GM18511 (cell line): ENCODE data around the gene OTULIN.
A peak's percentile ranks its signal among the peaks of the same experiment; 100 is the strongest.

Source experiments
- ATAC-seq: cut with Tn5 transposase; IDR thresholded peaks from one replicate; pipeline ENCODE4 v1.9.1; 2021; ENCODE audit warnings: mild to moderate bottlenecking, moderate library complexity; ENCODE audit not compliant: unreplicated experiment

Gene OTULIN

DNA sequence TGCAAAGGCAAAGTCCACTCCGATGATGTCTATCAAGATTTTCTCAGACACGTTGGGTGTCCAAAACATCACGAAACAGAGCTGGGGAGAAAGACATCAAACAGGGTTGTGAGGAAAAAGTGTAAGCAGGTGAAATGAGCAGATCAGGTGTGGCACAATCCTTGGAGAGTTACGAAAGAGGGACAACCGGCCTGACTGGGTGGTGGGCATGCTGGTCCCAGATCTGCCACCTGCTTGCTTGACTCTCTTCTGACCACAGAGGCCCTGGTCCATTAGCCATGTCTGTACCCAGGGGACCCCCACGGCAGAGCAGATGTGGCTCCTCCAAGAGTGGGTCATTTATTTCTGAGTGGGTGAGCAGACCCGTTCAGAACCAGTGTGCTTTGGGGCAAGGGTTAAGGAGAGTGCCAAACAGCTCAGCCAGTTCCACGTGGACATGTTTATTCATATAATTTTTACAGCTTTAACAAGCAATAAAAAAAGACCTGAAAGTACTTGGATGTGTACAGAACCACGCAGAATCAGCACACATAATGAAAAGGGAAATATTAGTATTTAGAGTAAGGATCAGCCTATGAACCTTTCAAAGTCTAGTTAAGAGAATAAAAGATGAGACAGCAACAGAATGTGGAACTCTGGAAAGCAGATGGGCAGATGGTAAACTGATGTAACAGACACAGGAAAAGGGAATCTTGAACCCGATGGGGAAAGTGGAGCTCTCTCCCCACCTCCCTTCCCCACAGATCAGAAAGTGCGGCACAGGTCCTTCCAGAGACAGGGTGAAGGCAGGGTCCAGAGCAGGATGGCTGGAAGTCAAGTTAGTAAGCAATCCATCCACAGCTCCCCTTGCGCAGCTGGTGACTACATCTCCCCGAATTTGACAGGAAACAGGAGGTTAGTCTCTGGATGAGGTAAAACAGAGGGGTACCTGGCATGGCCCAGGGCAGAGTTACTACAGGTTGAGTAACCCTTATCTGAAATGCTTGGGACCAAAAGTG is 52.5 kb downstream of the OTULIN start:
- no peak for ATAC-seq

DNA sequence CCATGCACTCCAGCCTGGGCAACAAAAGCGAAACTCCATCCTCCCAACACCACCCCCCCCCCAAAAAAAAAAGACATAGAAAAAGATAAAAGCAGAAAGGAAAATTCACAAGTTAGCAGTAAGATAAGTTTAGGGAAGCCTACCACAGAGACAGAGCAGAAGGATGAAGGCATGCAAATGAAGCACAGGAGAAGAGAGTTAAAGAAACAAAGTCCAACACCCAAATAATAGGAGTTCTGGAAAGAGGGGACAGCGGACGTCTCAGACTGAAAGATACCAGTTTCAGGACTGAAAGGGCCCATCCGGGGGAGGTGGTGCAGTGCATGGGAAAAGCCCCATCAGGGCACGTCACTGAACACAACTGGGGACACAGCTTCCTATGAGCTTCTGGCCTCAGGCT is 54.3 kb downstream of the OTULIN start:
- ATAC-seq: no peak

DNA sequence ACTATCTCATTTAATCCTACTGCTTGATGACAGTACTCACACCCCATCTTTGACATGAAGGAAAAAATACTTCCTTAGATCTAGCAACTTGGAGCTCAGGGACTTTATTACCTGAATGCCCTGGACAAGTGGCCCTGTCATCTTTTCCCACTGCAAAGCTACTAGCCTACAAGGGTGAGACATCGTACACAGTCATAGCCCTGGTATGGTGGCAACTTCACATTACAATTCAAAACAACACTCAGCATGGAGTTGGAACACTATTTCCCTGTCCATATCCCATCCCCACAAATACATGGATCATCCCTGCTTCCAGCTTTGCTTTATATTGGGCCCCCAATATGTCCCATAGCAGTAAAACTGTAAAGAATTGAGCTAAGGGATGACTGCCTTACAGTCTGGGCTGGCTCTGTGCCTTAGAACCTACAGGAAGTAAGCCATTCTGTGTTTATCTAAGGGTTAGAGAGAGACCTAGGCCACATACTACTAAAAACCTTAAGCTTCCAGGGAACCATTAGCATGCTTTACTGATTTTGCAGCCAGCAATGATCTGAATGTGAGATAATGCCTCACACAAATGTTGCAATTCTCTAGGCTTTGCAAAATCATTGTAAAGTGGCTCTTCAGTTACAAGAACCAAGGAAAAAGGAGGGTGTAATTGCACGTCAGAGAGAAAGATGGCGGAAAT is 55.9 kb downstream of the OTULIN start:
- no peak for ATAC-seq

DNA sequence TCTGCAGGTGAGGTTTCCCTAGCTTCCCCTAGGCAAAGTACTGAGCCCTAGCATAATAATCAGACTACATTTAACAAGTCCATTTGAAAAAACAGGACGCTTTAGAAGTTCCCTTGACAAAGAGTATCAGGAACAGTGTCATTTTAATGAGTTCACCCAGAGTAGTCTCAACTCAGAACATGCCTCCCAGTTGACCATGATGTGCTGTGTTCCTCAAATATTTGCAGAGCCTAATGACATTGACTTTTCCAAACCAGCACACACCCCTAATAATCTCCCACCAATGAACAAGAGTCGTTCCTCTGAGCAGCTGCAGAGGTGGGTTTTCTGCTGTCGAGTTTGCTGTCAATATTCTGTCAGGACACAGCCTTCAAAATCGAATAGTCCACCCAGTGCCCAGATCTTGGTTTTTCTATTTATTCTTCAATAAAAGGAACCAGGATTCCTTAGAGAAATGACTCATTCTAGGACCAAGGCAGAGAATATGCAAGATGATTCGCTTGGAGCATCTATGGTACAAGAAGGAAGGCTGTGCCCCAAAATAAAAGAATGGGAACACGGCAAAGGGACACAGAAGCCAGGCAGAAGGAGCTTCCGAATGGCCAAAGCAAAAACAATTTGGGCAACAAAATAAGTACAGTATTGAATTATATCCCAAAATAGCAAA is 57.6 kb downstream of the OTULIN start:
- no peak for ATAC-seq

DNA sequence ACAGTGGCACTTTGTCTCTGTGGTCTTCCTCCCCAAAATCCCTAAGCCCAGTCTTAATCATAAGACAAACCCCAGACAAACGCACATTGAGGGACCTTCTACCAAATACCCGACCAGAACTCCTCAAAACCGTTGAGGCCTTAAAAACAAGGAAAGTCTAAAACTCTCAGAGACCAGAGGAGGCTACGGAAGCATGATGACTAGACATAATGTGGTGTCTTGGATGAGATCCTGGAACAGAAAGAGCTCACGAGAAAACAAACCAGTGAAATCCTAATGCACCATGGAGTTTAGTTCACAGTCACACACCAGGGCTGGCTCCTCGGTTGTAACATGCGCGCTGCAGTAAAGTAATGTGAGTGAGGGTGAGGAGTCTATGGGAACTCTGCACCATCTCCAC is 58.4 kb downstream of the OTULIN start:
- ATAC-seq: no peak

DNA sequence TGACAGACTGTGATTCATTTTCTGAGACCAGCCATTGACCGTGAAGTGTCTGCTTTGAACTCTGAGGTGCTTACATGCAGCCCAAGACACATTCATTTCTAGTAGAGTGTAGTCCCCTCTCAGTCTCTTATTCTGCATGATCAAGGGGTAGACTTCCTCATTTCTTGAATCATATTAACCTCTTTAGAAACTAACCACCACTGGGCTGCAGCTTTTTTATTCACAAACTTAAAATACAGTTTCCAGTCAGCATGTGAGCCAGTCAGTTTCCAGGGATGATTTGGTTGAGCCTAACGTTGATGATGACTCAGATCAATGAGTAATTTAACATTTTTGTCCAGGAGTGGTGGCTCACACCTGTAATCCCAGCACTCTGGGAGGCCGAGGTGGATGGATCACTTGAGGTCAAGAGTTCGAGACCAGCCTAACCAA is 59.2 kb downstream of the OTULIN start:
- ATAC-seq: no peak

DNA sequence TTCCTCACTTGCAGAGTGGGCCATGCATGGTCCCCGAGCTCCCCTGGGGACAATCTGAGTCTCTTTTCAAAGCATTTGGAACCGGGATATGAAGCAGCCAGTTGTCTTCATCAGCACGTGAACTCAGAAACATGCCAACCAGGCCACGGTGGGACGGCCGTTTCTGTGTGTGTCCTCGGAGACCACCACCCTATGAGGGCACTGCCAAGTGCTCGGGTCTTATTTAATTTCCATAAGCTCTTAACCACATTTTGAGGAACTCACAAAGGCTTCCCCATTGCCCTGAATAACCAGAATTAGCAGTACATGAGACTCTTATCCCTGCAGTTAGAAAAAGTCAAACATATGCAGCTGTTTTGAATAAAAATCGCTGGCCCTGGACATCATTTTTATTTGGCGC is 60.1 kb downstream of the OTULIN start:
- no peak for ATAC-seq

DNA sequence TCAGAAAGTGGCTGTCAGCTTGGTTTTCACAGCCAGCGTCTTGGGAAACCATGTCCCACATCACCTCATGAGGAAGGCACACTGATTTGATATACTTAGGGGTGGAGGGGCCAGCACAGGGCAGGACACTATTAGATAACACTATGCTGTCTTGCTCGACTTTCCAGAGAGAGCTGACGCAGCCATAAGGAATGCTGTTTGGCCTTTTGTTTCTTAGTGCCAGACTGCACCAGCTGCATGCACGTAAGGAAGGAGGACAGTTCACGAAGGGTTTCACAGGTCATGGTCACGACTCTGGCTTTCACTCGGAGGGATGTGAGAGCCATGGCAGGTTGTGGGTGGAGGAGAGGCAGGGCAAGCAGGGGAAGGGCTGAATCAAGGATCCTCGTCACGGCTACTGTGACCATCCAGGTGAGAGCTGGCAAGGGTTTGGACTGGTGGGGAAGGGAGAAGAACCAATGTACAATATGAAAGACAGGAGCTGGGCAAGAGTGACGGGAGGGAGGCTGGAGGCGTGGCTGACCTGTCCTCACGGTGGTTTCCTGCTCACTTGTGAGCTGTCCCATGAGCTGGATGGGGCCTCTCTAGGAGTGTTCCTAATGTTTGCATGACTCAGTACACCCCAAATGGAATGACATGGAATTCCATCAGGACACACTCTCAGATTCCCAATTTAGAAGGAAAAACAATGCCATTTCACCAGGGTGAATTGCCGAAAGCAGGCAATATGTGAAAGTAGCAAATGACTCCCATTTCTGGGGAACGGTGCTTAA is 61.7 kb downstream of the OTULIN start:
- ATAC-seq: no peak

DNA sequence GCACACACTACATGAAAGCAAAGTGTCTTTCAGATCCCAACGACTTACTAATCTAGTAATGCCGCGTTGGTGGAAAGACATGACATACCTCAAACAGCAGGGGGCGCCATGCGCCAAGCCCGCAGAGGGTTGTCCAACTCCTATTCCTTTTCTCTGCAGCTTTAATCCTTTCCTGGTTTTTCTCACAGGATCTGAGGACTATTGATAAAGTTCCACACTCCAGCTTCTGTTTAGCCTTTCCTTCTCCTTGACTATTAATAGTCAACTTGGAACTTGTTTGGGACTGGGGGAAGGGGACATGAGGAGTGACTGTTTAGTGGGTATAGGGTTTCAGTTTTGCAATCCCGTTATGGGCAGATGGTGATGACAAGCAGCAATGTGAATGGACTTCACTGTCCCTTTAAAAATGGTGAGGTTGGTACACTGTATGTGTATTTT is 62.9 kb downstream of the OTULIN start:
- peak; percentile 75 for ATAC-seq

DNA sequence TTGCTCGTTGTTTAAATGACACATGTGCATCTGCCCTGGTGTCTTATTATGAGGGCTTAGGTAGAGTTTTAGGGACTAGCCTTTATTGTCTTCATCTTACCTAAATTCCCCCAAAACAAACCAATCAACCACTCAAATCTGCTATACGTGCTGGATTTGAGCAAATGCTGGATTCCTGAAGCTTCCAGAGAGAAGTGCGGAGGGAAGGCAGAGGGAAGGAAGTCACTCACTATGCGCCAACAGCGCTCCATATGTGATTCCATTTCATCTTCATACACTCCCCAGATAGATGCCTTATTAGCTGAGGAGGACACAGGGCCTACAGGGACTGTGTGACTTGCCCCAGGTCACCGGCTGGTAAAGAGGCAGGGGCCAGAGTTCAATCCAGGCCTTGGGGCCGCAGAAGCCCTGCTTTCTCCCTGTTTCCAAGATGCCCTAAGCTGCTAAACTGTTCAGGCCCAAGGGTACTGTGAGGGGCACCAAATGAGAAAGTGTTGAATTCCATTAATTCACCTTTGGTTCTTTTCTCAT is 63.5 kb downstream of the OTULIN start:
- ATAC-seq: no peak

DNA sequence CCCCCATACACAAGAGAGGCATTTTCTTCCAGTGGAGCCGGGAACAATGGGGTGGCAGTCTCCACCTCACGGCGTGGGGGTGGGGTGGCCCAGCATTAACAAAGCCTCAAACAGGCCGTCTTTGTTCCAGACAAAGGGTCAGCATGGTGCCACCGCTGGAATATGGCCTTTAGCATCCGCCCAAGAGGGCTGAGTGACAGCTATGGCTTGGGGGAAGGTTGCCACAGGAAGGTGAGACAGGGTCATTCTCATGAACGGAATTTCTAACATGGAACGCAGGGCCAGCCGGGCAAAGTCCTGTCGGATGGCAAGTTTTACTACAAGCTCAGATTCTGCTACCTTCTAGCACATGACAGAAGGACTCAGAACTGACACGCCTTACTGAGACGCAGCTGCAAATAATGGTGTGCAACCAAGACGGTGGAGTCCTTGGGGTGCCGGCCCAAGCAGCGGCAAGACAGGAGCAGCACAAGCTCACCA is 64.0 kb downstream of the OTULIN start:
- ATAC-seq: no peak

DNA sequence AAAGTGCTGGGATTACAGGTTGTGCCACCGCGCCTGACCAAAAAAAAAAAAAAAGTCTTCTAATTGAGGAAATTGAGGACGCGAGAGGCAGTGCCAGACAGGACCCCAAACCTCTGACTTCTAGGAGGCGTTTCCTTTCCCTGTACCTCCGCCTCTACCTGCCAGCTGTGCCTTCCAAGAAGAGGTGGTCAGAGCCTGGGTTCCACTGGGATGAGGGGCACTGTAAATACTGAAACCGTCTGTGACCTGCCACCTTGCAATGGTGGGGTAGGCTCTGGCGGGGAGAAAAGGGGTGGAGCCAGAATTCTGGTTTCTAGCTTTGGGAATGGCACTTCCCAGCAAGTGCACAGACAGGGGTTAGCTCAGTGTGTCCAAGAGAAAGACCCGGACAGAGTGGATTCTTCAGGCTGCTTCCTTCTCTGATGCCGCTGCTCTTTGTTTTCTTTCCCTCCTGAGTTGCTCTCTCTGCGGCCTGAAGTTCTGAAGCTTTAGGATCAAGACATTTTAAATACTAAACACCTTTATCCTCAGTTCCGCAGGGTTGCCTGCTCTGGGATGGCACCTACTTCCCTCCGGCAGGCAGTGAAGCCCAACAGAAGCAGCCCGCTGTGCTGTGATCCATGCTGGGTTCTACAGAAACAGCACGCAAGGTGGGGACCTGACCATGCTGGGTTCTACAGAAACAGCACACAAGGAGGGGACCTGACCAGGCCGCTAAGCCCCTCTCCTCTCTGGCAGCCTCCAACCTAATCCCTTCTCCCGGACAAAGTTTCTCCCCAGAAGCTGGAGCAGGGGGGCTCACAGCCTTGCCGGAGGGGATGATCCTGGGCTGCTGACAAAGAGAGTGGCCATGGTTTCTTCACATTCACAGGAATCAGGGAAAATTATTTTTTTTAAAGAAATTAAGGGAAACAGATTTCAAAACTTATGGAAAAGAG is 65.2 kb downstream of the OTULIN start:
- no peak for ATAC-seq

DNA sequence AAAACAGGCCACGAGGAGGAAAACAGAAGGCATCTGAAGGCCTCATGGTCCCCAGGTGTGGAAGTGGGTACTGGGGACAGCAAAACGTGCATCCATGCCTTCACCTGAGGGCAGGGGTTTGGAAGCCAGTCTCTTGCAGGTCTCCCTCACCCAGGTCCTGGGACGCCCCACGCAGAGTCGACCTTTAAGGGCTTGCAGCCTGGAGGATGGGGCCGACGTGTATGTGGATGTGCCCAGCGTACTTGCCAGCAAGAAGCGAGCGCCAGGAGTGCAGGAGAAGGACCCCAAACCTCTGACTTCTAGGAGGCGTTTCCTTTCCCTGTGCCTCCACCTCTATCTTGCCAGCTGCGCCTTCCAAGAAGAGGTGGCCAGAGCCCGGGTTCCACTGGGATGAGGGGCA is 65.9 kb downstream of the OTULIN start:
- ATAC-seq: no peak

DNA sequence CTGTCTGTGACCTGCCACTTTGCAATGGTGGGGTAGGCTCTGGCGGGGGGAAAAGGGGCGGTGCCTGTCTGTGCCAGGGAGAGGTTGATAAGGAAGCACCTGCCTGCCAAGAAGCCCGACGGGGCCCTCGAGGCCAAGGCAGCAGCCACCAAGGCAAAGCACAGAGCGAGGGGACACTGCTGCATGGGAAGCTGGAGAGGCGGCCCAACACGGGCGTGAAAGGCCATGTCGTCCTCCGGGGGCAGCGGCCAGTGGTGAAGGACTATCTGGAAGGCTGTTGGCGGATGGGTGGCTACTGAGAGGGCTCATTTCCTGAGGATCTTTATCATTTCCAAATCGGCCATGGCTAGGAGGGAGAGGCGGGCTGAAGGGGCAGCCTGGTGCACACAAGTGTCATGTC is 66.4 kb downstream of the OTULIN start:
- ATAC-seq: no peak

DNA sequence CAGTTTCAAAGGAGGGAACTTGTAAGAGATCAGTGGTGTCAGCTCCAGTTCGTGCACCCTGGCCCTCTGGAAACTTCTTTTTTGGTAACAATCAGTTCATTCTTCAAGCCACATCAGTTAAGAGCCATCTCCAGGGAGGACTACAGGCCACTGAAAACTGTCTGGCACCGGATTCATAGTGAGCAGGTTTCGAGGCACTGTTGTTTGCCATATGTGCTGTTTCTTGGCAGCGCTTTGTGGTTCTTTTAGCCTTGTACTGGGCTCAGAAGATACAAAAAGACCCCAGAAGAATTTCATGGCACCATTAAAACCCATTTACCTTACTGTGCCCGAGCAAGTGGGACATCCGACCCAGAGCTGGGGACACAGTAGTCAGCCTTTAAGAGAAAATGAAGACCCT is 68.5 kb downstream of the OTULIN start:
- no peak for ATAC-seq

DNA sequence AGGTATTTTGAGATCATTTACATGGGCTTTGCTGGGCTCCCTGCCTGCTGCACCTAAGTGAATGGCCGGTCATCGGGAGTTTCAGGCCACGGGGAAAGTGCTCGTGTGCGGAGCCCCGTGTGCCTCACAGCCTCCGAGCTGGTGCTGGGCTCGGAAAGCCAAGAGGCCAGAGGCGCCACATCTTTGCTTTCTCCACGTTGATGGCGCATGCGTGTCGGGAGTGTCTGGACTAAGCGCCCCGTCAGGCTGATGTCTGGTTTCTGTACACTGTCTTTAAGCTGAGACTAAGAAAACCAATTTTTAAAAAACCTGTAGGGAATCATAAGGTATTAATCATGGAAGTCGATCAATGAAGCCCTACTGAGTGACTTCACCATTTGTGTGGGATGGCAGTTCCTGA is 69.1 kb downstream of the OTULIN start:
- no peak for ATAC-seq

DNA sequence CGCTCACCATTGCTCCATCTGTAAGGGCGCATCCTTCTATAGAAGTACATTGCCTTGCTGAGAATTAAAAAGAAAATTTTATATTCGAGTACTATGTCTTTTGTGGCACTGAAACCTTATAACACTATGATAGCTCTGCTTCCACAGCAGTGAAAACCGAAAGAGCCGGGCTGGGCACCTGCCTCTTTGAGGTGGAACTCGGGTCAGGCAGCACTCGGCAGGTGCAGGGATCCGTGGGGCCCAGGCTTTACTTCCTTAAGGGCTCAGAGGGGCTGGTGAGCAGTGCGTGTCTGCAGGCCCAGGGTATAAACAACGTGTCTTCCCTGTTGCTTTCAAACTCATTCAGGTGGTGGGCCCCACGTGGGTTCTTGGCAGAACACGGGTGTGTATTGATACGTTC is 69.9 kb downstream of the OTULIN start:
- no peak for ATAC-seq

DNA sequence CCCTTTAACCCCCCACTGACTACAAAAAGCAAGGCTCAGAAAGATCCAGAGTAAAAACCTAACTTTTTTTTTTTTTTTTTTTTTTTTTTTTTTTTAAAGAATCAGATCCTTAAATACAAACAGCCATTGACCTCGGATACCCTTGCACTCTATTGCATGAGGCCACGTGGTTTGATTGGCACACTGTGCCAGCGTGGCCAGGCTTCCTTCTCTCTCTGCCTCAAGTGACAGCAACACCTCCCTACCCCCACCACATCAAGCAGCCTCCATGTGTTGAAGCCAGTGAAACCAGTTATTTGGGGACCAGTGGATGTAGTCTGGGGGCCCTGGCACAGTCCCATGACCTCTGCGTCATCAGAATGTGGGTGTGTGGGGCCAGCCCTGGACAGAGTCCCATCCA is 71.4 kb downstream of the OTULIN start:
- no peak for ATAC-seq

DNA sequence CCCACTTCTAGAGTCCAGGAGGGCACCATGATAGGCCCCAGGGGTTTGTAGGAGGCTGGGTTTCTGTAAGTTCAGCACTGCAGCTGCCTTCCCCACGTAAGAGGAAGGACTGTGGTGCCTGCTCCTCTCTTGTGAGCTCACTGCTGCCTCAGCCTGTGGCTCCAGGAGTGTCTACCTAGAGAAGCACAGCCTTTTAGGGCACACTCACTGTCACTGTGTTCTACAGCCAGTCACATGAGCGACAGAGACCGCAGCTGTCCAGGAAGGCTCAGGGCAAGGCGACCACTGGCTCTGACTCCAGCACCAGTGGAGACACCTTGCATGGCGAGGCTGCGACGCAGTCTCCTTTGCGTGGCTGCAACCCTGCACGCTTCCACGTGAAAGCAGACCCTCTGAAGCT is 72.8 kb downstream of the OTULIN start:
- no peak for ATAC-seq
